ENCODE results near the gene SFSWAP. TPM values are rescaled to one million over a fixed set of nuclear protein-coding genes. Genes with fewer than 3 reads are reported as not detected.

The SFSWAP gene
- total RNA-seq, 1 donor from 2014 or later = 20.9 TPM

DNA sequence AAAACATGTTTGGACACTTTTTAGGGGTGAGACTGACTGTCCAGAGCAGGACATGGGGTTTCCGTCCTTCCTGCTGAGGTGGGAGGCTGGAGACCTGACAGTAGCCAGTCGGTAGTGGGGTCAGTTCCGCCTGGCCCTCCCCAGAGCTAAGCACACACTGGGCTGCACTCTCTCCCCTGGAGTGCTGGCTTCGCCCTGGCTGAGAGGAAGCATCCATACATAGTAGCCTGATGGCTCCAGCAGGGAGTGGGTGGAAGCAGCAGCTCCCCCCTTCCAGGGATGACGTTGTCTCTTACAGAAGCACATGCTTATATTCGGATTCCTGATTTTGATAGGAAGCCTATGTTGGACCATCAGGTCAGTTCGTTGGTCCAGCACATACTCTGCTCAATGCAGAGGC lies 40.4 kb downstream of the SFSWAP start:
- intact Hi-C loops (cut with DNase I) = no loop called here
- DNase-seq (ENCODE audit: low spot score) = peak; percentile 17

- intact Hi-C loops (cut with DNase I) = no loop called here
- DNase-seq (ENCODE audit: low spot score) = peak; percentile 17
These were observed 41.6 kb downstream of the SFSWAP start for GRCh38 chr12:131752451-131752850.

DNA sequence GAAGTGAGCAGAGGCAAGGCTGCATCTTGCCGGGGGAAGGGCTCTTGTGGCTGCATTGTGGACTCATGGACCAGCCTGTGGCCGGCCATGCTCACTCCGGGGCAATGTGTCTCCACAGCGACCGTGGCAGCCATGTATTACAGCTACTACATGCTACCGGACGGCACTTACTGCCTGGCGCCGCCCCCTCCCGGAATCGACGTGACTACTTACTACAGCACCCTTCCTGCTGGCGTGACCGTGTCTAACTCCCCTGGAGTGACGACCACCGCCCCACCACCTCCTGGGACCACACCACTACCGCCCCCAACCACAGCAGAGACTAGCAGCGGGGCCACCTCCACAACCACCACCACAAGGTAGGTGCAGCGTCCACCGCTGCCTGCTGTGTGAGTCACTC lies 42.1 kb downstream of the SFSWAP start:
- intact Hi-C loops (cut with DNase I) = no loop called here
- peak; percentile 72 for DNase-seq (ENCODE audit: low spot score)

DNA sequence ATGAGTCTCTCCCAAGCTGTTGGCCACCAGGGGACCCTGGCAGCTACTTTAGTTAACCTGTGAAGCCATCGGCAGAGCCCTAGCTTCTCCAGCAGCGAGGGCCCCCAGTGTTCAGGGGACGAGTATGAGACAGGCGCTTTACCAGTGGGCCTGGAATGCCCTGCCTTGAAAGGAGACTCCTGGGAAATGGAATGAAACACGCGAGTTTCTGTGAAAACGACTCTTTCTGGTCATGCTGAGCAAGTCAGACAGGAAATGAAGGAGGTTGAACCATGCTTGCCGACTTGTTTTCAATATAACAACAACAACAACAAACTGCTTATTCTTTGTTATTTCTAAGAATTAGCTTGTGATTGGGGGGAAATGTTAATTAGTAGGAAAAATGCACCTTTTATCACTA lies 42.9 kb downstream of the SFSWAP start:
- intact Hi-C loops (cut with DNase I) = no loop called here
- DNase-seq (ENCODE audit: low spot score) = peak; percentile 46

DNA sequence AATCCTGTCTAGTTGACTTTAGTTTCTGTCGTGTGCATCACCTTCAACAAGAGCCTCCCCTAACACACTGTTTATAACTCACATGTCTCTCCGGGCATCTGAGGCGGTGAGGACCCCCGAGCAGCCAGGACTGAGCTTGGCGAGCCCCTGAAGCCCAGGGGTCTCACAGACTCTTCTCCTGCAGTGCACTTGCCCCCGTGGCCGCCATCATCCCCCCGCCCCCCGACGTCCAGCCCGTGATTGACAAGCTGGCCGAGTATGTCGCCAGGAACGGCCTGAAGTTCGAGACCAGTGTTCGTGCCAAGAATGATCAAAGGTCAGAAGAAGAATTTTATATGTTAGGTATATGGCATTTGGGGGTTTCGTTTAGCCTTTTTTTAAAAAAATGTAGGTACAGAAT lies 43.3 kb downstream of the SFSWAP start:
- intact Hi-C loops (cut with DNase I) = no loop called here
- DNase-seq (ENCODE audit: low spot score) = peak; percentile 33

DNA sequence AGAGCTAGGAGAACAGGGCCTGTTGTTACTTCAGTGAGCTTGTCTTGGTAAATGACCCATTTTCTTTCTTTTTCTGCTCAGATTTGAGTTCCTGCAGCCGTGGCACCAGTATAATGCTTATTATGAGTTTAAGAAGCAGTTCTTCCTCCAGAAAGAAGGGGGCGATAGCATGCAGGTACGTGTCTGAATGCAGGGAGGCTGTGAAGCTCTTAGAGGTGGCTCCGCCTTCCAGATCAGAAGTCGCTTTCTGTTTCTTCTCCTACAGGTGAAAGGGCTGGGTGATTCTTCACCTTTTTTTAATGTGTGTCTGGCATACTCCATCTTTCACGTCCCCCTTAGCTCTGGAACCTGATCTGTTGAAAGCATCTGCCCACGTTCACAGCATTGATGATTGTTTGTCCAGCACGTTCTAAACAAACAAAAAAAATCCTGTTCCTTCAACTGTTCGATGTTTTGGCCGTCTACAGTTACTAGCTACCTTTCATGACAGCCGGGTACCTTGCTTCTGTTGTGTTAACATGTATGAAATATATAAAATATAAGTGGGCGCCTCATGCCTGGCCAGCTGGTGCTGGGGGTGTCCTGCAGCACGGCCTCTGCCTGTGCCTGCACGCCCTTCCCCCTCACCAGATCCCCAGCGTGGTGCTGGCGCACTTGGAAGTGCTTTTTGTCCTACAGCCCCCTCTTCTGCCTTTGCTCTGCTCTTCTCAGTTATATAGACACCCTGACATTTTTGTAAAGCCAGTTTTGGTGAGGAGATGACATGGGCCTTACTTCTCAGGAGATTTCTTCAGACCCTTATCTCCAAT lies 44.6 kb downstream of the SFSWAP start:
- intact Hi-C loops (cut with DNase I) = no loop called here
- DNase-seq (ENCODE audit: low spot score) = peak; percentile 9

- intact Hi-C loops (cut with DNase I) = no loop called here
- DNase-seq (ENCODE audit: low spot score) = peak; percentile 29
These were observed 45.6 kb downstream of the SFSWAP start for GRCh38 chr12:131756441-131756840.

DNA sequence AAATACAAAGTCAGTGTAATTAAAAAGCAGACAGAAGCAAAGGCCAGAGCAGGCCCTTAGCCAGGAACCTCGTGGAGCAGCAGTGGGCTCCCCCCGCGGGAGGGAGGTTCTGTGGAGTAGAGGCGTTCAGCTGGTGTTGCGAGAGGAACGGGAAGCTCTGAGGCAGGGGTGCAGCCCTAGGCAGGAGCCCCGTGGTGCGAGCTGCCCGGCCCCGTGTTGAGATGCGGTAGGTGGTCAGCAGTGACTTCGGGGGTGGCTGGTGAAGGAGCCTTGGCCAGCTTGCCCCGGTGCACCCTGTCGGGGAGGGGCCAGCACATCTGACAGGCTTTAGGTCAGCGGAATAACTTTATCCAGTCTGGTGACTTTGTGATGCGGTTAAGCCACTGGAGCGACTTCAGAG lies 46.2 kb downstream of the SFSWAP start:
- intact Hi-C loops (cut with DNase I) = no loop called here
- DNase-seq (ENCODE audit: low spot score) = peak; percentile 47

DNA sequence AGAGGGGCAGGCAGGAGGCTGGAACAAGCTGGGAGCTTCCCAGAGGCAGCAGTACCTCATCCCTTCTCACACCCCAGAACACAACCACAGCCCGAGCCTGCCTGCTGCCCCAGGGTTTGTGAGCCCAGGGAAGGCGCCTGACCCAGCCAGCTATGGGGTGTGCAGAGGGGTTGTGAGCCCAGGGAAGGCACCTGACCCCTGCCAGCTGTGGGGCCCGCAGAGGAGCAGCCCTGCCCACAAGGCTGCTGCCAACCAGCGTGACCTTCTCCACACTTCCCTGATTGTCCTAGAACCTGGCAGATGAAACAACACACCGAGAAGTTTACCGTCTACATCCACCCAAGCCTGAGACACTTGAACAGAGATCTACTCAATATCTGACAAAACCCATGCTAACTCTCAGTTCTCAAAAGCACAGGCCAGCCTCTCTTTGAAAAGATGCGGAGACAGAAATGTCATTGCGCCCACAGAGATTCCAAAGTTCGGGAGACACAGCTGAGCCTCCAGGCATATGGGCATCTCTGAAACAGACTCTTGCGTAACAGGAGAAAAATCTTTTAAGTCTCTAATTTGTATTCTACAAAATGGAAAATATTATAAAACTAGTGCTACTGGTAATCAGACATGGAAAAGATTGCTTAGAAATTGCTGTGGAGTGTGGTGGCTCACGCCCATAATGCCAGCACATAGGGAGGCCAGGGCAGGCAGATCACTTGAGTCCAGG lies 47.3 kb downstream of the SFSWAP start:
- DNase-seq (ENCODE audit: low spot score) = no peak
- intact Hi-C loops (cut with DNase I) = no loop called here

DNA sequence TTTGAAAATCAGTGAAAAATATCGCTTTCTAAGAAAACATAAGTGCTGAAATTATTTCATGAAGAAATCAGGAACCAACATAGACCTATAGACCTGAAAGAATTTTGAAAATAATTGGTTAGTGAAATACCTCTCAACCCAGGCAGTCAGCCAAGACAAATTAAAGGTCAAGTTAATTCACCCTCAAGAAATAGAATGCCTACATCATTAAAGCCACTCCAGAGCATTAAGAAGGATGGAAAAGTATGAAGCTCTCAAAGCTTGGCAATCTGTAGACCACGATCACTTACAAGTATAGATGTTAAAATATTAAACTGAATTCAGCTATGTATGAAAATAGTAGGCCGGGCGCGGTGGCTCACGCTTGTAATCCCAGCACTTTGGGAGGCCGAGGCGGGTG lies 48.3 kb downstream of the SFSWAP start:
- intact Hi-C loops (cut with DNase I) = no loop called here
- no peak for DNase-seq (ENCODE audit: low spot score)

DNA sequence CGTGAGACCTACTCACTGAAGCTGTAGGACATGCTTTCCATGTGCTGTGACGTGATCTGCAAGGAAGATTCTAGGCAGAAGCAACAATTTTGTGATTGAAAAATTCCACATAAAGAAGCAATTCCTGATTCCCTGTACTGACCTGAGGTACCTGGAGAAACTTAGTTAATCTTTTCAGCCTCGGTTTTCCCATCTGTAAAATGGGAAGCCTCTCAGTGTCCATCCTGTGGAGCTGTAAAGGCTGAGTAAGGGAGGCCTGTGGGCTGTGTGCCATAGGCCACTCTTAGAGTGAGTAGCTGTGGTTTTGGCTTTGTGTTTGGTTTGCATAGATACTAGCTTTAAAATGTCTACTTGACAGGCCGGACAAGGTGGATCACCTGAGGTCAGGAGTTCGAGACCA lies 50.7 kb downstream of the SFSWAP start:
- DNase-seq (ENCODE audit: low spot score) = no peak
- intact Hi-C loops (cut with DNase I) = no loop called here

DNA sequence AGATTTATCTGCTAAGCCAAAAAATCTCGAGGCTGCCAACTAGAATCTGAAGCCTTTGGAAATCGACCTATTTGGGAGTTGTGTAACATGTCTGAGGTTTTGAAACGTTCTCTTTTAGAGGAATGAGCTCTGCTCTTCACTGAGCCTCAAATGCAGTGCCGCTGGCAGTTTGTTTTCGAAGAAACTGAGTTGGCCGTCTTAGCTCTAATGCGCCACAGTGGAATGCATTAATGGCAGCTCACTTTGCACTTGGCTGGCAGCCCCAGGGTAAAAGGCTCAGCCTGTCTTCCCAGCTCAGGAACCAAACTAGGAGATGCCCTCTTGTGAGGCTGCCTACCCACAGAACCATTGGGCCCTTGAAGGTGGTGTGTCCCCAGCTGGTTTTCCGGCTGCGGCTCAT lies 53.8 kb downstream of the SFSWAP start:
- intact Hi-C loops (cut with DNase I) = no loop called here
- no peak for DNase-seq (ENCODE audit: low spot score)

GRCh38 chr12:131765961-131766360 lies 55.1 kb downstream of the SFSWAP start:
- no peak for DNase-seq (ENCODE audit: low spot score)
- intact Hi-C loops (cut with DNase I) = no loop called here

DNA sequence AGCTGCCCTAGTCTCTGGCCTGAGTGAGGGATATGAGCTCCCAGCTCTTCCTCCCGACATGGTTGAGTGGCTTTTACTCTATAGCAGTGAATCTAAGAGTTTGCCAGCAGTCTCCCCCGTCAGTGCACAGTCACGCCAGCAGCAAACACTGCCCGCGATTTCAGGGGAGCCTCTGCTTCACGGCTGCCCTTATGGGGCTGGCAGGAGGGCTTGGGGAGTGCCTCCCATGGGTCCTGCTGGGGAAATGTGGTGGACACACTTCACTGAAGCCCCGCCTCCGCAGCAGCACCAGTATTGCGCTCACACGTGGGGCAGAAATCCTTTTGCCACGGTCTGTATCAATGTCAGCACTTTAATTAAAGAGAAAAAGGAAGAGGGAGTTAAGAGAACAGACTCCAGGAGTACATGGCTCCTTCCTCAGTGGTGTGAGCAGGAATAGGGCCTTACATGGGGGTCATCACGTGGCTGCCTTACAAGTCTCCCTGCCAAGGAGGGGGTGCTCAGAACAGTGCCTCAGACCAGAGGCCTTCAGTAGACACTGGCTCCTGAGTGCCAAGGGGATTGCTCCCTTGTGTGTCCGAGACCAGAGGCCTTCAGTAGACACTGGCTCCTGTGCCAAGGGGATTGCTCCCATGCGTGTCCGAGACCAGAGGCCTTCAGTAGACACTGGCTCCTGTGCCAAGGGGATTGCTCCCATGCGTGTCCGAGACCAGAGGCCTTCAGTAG lies 55.7 kb downstream of the SFSWAP start:
- intact Hi-C loops (cut with DNase I) = no loop called here
- DNase-seq (ENCODE audit: low spot score) = no peak

DNA sequence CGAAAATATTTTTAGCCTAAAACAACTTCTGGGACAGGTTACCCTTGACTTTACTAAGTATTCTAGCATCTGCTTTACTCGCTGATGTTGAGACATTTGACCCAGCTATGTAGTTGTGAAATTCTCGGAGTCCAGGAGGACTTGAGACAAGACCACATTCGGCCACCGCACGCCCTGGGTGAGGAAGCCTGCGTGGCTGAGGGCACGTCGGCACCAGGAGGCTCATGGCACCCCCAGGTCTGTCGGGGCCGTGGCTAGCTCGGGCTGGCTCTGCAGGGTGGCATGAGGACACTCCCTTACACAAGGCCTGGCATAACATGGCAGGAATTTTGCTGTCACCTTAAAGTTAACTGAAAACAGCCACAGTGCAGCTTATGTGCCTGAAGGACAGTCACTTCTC lies 59.2 kb downstream of the SFSWAP start:
- DNase-seq (ENCODE audit: low spot score) = no peak

DNA sequence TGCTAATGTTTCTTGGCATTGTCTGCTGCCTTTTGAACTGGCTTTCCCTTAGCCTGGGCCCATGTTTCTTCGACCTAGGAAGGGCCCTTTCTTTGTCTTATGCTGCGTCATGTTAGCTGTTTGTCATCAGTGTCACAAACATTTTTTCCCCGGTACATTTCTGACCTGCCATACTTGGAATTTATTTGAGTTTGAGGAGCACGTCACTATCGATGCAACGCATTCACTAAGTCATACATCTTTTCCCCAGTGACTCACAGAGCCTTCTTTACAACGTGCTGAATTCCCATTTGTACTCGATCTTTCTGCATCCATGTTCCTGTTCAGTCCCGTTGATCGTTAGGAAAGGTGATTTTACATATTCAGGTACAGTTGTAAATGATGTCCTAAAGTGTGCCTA lies 61.1 kb downstream of the SFSWAP start:
- intact Hi-C loops (cut with DNase I) = no loop called here
- DNase-seq (ENCODE audit: low spot score) = no peak

More for the DNA sequence above, 59.2 kb downstream of the SFSWAP start:
- intact Hi-C loops (cut with DNase I) = no loop called here

GRCh38 chr12:131773582-131774221 lies 62.8 kb downstream of the SFSWAP start:
- peak; percentile 69 for DNase-seq (ENCODE audit: low spot score)
- intact Hi-C loops (cut with DNase I) = no loop called here

- DNase-seq (ENCODE audit: low spot score) = peak; percentile 6
- intact Hi-C loops (cut with DNase I) = no loop called here
These were observed 63.9 kb downstream of the SFSWAP start for GRCh38 chr12:131774576-131775391.

Measured in cardiac septum (tissue), 1 donor.